Stimulated activated CD8-positive, alpha-beta memory T cell treated with anti-CD3 and anti-CD28 coated beads, Interleukin-15, amount 100 ng/mL, for 4 hours (primary cell): ENCODE measurements around the gene TUBGCP5.

ENCODE experiments used
- DNase-seq, 2 donors: peaks; one replicate each; pipeline ENCODE4 v3.0.0-alpha.2; 2020; ENCODE audit warnings: low read depth in 2 of 2

Gene TUBGCP5

GRCh38 chr15:22978691-22979237 lies 60.6 kb downstream of the TUBGCP5 start:
- no peak for DNase-seq

GRCh38 chr15:22974745-22975144 lies 64.6 kb downstream of the TUBGCP5 start:
- DNase-seq, result no peak

- no peak for DNase-seq
These were observed 65.4 kb downstream of the TUBGCP5 start for GRCh38 chr15:22973987-22974386.

DNA sequence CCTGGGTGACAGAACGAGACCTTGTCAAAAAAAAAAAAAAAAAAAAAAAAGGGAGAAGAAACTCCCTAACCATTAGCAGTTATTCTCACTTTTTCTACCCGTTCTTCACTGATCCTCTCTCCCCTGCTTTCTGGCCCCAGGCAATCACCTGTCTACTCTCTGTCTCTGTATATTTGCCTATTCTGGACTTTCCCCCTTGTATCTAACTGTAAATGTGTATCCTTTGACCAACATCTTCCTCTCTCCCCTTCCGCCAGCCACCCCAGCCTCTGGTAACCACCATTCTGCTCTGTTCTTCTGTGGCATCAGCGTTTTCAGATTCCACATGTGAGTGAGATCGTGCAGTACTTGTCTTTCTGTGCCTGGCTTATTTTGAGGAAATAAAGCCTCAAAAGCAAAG lies 66.1 kb downstream of the TUBGCP5 start:
- DNase-seq, result no peak

- DNase-seq, result no peak
These were observed 69.9 kb downstream of the TUBGCP5 start for GRCh38 chr15:22969489-22969888.

DNA sequence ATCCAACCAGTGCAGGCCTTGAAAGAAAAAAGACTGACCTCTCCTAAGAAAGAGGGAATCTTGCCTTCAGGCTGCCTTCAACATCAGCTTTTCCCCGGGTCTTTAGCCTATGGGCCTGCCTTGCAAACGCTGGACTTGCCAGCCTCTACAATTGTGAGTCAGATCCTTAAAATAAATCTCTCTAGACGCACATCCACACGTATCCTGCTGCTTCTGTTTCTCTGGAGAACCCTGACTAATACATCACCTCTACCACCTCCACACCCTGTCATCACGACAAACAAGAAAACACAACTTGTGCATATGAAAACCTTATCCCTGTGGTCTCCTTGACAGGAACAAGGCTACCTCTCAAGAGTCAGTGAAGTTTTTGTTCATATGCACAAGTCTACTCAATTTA lies 71.0 kb downstream of the TUBGCP5 start:
- no peak for DNase-seq

- DNase-seq, result no peak
These were observed 72.1 kb downstream of the TUBGCP5 start for GRCh38 chr15:22967084-22967770.

DNA sequence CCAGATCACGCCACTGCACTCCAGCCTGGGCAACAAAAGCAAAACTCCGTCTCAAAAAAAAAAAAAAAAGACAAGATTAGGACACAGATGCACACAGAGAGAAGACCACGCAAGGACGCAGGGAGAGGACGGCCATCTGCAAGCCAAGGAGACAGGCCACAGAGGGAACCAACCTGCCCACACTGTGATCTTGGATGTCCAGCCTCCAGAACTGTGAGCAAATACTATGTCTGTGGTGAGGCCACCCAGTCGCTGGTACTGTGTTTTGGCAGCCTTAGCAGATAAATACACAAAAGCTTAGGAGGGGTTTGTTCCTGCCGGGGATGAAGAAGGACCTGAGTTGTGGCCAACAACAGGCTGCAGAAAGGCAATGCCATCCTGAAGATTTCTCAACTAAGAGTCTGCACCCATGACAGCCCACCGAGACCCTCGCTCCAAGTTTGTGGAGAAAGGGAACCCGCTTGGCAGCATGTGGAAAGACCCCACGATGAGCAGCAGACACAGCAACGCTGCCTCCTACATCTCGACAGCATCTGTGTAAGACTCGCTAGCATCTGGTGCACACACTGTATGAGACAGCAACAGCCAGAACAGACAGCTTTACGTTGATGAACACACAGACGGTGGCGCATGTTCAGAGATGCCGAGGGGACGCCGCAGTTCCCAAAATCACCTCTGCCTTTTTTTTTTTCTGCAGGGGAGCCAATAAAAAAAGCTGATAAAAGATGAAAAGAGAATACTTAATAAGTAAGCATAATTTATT lies 72.9 kb downstream of the TUBGCP5 start:
- DNase-seq, result no peak

- DNase-seq, result no peak
These were observed 75.7 kb downstream of the TUBGCP5 start for GRCh38 chr15:22963641-22964040.

DNA sequence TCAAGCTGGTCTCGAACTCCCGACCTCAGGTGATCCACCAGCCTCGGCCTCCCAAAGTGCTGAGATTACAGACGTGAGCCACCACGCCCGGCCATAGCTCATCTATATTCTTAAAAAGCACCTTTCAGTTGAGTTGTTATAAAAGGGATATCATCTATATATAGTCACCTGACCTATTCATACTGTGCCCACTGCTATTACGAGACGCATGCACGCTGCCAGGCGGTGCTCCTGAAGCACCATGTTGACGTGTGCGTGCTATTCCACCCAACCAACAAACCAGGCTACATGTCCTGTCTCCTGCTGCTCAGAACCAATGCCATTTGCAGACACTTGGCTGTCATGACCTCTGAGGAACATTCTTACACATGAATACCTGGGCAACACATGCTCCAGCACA lies 76.8 kb downstream of the TUBGCP5 start:
- no peak for DNase-seq

GRCh38 chr15:22961762-22962161 lies 77.6 kb downstream of the TUBGCP5 start:
- no peak for DNase-seq

DNA sequence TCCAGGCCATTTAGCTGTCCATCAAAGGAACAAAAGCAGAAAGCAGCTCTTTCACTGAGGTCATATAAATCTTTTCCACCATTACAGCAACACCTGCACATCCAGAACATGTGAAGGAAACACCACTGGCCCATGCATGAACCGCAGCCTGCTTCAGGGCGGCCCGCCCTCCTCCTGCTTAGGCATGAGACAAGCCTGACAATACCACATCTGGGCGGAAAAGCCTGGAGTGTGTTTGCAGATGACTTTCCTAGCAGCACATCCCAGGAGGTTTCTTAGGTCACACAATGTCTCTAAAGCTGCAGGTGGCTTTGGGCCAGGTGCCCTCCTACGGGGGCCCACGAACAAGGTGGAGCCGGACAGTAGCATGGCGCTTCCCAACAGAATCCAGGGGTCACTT lies 78.8 kb downstream of the TUBGCP5 start:
- DNase-seq, result no peak

GRCh38 chr15:22960126-22960525 lies 79.2 kb downstream of the TUBGCP5 start:
- no peak for DNase-seq

DNA sequence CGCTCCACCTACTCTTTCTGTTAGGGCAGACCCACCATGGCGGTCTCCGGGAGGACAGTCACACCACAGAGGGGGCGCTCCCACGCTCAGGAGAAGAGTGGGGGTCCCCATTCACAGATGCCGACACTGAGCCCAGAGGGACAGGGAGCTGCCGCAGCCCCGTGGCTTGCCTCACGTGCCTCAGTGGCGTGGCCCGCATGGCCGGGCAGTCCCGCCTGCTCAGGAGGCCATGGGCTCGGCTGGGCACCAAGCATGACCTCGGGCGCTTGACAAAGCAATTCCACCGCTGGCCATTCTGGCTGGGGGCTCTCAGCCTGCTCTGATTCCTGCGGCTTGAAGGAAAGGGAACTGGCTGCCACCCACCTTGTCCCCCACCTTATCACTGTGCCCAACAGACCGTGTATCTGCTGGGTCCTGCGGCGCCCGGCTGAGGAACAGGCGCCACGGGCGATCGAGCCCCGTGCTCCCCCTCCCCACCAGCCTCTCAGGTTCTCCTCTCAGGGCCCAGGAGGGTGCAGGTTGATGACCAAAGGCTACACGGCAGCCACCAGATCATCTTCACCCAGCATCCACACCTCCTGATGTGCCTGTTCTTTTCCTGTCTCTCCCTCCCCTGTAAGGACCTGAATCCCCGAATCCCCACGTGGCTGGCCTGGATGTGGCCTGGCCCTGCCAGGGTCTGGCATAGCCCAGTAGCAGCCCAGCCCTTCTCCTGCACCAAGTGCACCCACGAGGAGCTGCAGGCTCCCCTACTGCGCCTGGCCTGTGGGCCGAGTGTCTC lies 79.9 kb downstream of the TUBGCP5 start:
- DNase-seq, result no peak

DNA sequence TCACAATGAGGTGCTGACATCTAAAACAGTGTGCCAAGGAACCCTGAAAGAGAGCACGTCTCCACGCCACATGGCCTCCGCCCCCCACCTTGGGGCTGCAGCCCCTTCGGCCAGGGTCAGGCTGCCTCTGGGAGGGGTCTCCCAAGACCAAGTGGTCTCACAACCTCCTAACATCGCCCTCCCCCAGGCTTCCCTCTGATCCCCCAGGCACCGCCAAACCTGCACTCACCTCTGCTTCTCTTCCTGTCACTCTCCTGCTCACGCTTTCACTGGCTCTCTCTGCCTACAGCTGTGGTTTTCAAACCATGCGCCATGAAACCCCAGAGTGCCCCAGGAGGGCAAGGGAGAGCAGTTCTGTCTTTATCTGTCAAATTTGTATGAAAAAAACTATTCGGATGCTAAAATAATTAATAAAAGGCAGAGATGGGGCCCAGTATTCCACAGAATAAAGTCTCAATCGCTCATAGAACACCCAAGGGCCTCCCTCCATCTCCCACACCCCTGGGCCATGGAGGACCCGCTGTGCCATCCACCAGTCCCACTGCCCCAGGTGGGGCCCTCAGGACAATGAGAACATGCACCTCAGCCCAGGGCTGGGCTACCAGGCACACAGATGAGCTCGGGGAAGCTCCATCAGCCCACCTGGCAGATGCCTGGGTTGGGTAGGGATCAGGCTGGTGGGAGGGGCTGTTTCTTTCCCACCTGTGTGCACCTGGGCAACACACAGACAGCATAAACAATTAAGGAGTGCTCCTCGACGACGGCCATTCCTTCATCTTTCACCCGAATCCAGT lies 80.7 kb downstream of the TUBGCP5 start:
- no peak for DNase-seq

DNA sequence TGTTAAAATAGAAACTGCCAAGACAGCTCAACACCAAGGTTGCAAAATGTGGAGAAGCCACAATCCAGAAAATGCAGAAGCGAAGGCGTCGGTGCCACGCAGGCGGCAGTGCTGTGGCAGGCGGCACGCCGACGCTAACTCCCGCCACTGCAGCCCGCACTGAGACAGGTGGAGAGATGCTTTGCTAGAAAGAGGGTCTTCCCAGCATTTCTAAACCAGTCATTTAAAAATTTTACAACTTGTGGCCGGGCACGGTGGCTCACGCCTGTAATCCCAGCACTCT lies 82.5 kb downstream of the TUBGCP5 start:
- no peak for DNase-seq

- DNase-seq, result no peak
These were observed 83.0 kb downstream of the TUBGCP5 start for GRCh38 chr15:22956257-22956977.

- DNase-seq, result no peak
These were observed 83.7 kb downstream of the TUBGCP5 start for GRCh38 chr15:22955544-22956119.

DNA sequence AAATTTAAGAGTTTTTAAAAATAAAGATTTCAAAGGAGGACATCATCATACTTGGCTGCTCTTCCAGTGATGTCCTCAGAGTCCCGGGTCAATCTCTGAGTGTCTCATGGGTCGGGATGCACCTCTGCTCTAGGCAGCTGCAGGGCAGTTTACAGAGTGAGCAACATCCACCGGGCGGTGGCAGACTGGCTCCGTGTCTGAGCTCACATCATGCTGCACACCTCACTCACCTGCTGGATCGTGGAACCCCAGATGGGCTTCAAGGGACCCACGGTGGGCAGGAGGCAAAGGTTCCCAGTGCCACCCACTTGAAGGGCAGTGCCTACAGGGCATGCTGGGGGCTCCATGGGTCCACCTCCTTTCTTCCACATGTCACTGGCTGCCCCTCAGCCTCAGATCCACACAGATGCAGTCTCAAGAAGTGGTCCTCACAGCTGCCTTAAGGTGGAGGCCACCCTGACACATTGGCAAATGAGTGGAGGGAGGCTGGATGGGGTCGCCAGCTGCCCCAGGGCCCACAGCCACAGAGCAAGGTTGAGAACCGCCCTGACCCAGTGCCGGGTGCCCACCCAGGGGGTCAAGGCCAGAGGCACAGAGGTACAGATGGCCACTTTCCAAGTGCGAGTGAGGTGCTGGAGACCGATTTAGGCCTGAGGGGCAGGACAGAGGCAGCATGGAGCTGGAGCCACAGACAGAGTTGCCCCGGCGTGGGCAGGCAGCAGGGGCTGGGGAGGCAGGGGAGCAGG lies 84.4 kb downstream of the TUBGCP5 start:
- no peak for DNase-seq

- DNase-seq, result no peak
These were observed 85.0 kb downstream of the TUBGCP5 start for GRCh38 chr15:22954326-22954725.
